NCI-H748 (cell line): Measurements from ENCODE around the gene ARHGAP26.

Experiments used
- DNase-seq: peaks from one replicate; lab custom pipeline; 2025; ENCODE audit not compliant: unreplicated experiment; lab: John Stamatoyannopoulos, UW

ARHGAP26 gene

DNA sequence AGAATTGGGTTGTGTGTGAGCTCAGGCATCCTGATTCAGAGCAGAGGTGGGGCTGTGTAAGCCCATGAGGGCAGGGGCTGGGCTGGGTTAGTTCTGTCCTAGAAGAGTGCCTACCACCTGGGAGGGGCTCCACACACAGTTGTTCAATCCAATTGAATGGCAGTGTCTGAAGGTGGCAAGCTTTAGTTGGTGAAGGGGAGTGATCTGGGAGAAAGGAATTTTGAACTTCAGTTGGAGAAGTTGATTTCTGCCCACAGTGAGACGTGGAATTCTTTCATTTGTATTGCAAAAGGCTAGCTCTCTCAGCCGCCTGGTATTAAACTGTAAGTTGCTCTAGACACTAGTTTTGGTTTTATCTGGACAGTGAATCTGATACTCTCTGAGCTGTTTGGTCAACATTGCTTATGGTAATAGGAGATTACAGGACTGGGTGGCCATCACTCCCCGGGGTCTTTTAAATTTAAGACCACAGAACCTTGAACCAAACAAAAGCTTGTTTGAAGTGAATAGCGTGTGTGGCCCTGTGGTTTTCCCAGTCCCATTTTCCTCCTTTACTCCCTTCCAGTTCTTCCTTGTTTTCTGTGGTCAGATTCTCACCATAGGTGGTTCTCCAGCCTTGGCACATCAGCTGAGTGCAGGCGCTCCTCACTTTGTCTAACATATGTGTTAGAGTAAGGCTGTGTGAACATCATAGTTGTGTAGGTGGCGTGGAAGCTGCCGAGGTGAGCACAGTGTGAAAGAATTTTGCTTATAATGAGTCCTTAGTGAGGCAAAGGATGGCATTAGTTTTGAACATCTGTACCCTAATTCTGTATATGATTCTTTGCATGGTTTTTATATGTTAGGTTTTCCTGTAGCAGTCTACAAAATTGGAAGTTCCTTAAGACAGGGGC lies 78.0 kb downstream of the ARHGAP26 start:
- no peak for DNase-seq

DNA sequence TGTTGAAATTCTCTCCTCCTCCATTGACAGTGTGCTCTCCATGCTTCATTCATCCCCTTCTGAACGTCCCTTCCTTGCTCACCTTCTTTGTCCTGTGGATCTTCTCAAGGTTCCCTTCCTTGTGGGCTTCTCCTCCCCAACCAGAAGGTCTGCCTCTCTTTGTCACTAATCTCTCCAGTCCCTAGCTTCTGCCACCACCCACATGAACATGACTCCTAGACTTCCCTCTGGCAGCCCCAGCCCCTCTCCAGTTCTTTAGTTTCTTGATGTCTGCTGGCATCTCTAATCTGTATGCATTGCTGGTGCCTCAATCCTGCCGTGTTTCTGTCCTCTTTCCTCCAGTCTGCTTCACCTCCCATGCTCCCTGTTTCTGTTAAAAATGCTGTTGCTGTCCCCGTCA lies 79.3 kb downstream of the ARHGAP26 start:
- DNase-seq, result no peak

DNA sequence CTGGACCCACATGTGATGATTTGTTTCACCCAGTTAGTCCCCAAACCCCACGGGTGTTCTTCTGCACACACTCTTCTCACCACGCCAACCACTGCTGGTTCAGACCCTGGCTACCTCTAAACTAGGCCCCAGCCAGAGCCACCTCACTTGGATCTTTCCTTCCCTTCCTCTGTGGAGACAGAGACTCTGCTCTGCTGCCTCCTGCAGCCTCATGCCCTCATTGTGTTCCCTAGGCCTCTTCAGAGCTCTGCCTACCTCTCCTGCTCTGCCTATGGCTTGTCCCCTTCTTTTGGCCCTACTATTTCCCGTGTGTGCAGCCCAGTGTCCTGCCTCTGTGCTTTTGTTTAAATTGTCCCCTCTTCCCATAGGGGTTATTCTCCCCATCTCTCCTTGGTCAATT lies 79.7 kb downstream of the ARHGAP26 start:
- no peak for DNase-seq

DNA sequence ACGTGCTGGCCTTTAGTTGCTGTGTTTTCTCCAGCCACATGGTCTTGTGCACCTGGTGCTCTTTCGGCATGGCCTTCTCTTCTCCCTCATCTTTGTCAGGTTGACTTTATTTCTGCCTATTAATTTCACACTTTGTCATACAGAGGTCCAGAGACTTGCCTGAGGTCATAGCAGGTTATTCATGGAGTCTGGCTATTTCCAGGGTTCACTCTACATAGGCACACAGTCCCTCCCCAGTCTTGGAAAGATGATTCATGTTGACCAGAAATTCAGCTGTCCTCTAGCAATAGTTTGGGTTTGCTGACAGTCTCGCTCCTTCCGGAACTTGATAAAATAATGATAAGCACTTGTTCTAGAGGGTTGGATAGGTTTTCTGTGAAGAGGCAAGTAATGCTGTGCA lies 81.6 kb downstream of the ARHGAP26 start:
- DNase-seq, result no peak

DNA sequence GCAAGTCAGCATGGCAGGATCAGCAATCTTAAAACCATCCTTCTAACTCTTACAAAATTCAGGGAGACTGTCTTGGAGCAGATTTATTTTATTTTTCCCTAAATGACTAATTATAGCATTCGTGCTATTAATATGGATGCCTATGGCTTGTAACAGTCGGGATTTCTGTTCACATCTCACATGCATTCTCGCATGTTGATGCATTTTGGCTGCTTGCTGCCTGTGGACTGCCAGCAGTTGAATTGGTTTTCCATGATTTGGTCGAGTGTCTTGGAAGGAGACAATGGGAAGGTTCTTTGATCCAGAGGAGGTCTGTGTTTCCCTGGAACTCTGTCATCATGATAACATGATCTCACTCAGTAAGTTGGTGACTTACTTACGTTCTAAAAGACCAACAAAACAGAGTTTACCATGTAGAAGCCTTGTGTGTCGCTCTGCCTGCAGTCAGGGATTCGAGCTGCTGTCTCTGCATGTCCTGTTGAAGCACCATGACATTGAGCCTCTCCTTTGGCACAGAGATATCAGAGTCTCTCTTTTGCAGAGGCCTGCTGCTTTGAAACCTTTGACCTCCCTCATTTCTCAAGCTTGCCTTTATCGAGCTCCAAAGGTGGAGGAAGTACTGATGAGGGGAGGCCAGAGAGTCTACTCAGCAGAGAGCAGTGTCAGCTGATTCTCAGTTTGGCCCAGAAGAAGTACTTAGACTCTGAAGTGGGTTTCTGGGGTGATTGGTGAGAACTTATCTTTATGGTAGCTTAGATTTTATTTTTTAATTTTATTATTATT lies 82.4 kb downstream of the ARHGAP26 start:
- DNase-seq, result no peak

DNA sequence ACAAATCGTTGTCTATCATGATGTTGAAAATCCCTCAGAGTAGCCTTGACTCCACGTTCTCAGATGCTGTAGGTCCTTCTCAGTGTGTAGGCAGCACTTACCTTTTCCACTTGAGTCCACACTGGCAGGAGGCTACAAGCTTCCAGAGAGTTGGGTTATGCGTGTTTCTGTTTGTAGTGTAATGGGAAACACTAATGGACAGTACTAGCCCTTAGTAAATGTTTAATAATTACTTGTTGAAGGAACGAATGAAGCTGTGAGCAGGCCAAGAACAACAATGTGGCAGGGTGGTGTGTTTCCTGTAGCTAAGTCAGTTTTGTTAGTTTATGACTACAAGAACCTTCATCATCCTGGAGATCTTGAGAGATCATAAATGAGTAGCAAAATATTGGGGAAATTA lies 83.5 kb downstream of the ARHGAP26 start:
- no peak for DNase-seq

DNA sequence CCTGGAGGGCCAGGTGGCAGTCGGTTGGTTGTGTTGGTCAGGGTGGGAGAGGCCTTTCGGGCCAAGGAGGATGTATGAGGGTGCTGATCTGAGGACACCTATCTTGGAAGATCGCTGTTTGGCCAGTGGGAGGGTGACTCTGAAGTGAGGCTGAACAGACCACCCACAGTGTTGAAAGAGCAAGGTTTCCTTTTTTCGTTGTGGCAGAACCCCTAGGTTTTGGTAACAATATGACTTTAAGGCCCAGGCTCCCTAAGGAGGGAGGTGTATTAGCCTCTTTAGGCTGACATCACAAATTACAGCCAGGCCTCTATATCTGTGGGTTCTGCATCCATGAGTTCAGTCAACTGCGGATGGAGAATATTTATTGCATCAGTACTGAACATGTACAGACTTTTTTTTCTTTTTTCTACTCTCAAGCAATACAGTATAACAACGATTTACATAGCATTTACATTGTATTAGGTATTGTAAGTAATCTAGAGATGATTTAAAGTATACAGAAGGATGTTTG lies 86.1 kb downstream of the ARHGAP26 start:
- no peak for DNase-seq

DNA sequence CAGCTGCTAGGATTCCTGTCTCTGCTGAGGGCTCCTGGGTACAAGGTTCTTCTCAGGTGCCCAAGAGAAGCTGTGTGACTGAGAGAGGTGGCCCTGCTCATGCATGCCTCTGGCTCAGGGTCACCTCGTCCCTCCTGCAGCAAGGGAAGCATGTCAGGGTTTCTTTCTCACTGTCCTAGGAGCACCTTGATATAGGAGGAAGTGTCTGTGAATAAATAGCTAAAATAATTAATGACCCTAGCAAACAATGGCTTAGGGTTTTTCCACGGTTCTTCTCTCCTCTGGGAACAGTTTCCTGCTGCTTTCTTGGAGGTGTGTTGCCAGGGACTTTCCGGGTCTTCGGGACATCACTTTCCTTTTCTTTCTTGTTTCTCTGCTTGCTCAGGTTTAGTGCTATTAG lies 87.2 kb downstream of the ARHGAP26 start:
- DNase-seq, result no peak

DNA sequence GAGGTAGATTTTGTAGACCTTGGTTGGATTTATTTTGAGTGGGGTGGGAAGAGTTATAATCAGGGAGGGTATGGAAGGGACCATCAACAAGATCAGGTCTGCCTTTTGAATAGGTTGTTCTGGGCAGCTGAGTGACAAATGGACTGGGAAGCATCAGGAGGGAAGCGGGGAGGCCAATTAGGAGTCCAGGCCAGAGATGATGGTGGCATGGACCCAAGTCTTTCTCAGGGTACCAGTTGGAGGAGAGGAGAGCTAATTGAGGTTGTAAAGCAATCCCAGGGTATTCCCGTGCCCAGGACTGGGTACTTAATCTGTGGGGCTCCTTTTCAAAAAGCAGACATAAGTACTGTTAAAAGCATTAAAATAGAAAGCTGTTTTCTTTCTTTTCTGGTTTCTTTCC lies 88.9 kb downstream of the ARHGAP26 start:
- DNase-seq, result no peak

DNA sequence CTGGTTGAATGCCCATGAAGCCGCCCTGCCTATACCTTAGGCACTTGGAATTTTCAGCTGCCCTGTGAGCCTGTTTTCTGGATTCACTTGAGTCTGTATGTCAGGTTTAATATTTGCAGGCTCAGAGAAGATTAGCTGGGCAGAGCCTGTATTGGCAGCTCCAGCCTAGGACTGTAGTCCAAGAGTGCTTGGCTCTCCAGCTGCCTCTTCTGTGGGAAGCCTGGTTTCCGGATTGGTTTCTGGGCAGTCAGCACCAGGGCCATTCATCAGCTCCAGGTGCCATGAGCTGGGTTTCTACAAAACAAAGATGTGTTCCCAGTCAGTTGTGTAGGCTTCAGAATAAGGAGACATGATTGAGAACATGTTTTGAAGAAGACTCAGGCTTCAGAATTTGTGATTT lies 90.1 kb downstream of the ARHGAP26 start:
- no peak for DNase-seq

DNA sequence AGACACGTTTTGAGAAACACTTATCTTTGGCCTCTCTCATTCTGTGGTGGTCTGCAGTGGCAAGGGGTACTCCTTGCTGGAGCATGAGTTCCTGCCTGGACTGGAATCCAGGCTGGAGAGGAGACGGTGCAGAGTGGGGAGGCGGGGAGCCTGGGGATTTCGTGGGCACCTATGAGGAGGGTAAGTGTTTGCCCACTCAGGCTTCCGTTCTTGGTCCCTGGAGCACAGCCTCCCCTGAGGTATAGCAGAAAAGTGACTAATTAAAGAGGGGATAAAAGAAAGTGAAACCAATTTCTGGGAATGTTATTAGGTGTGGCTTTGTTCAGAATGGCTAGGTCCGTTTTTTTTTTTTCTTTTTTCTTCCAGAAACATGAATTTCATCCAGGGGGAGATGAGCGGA lies 90.8 kb downstream of the ARHGAP26 start:
- DNase-seq, result no peak

DNA sequence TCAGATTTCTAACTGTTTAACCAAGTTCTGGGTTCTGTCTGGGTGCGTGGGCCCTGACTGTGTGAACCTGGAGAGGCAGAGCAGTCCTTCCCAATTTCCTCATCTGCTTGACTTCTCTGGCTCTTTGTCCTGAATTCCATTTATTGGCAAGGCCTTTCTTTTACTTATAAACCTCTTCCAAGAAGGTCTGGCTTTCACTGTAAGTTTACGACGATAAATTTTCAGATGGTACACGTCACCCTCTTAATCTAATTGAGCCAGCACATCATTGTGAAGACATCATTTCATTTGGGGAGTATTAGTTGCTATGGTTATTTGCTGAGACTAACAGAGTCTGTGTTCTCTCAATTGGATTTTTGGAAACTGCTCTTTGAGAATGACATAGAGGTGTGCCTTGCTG lies 92.4 kb downstream of the ARHGAP26 start:
- no peak for DNase-seq

DNA sequence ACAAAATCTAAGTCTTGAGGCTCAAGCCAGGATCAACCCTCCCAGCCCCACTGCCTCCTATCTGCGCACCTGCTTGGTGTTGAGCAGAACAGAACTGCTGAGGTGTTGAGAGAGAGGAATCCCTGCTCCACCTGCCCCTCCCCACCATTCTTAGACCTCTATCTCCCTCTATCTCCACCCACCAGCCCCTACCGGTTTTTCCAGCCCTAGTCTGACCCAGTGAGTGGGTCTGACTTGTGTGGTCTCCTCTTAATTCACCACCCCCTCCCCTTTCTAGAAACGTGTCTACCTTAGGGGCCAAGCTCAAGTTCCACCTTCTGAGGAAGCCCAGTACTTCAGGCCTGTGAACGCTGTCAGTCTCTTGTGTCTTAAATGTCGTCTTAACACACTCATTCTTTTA lies 93.7 kb downstream of the ARHGAP26 start:
- no peak for DNase-seq

DNA sequence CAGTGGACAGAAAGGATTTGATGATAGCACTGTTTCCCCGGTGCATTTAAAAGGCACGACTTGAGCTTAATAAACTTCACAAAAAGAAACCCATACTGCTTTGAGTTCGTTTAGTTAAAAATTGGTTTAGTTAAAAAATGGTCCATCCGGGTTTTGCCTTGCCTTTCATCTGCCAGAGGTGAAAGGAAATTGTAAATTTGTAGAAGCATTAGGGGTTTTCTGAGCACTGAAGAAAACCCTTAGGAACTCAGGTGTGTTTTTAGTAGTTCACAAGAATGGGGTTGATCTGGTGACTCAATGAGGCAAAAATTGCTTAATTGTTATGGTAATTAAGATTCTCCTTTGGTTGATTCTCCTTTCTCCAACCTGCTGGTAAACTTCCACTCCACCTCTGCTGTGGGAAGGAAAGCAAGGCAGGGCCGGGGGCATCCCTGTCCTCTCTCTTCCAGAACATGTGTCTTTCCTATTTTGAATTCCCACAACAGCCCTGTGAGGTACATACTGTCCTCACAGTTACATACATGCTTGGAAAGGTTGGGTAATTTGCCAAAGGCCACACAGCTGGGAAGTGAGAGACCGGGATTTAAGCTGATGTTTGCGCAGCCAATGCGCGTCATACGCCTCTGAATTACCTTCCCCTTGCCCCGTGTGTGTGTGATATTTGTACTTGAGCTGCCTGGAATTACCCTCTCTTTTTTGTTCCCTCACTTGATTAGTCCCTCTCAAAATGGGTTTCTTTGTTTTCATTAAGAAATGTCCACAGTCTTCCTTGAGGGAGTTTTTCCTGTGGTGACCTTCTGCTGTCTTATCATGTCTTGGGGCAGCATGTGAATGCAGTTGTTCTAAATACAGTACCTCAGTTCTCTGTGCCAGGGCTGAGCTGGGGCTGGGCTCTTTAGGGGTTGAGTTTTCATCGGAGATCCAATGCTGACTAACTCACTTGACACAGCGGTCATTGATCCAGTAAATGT lies 94.4 kb downstream of the ARHGAP26 start:
- DNase-seq, result peak; percentile 6

DNA sequence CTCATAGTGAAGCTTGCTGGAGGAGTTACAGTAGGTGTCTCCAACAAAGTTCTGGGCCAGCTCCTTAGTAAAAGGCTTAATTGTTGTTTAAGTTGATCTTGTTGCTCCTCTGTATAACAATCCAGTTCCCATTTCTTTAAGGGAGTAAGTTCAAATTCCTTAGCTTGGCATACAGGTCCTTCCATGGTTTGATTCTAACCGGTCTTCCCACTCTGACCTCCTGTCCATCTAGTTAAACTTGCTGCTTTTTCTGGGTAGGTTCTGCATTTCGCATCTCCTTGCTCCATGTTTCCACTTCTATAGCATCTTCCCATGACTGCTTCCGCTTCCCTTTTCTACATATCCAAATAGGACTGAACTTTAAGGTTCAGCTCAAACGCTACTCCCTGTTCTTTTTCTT lies 95.5 kb downstream of the ARHGAP26 start:
- DNase-seq, result no peak

DNA sequence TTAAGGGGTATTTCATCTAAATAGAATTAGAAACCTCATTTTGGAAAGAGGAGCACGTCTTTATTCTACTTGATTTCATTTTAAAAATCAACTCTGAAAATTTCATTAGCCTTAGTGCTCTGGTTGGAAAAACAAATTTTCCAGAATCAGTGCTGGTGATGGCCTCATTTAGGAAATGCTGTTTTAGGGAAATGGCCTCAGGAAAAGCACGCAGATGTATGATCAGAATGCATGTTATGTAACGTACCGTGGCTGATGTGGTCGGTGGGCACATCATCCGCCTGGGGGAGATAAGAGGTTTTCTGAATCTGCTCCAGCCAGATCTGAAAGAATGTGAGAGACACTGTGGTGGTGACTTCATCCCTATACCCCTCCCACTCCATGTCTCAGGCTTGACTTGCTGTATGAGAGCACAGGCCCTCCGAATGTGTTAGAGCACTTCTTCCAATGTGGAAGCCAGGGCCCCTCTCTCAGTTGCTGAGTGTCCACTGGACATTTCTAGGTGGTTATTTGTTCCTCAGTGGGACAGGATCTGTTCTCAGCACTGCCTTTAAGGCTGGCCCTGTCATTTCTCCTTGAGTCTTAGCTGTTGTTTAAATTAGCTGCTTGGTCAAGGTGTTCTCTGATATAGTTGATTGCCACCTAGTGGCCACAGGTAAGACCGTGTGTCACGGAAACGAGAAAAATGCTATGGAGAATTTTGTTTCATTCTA lies 96.5 kb downstream of the ARHGAP26 start:
- DNase-seq, result peak; percentile 76

DNA sequence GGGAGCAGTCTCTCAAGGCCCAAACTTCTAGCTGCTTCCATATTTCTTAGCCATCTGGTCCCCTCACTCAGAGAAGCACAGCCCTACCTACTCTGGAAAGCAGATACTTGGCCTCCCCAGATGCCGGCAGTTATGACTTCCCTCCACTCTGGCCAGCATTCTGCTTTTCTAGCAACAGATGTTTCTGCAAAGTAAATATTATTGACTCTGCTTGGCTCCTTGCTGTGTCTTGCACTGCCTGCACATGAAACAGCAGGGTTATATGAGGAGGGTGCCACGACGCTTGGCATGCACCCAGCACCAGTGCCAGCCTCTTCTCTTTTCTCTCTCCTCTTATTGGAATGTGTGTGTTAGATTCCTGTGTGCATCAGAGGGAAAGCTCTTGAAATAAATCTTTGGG lies 99.7 kb downstream of the ARHGAP26 start:
- peak; percentile 20 for DNase-seq

DNA sequence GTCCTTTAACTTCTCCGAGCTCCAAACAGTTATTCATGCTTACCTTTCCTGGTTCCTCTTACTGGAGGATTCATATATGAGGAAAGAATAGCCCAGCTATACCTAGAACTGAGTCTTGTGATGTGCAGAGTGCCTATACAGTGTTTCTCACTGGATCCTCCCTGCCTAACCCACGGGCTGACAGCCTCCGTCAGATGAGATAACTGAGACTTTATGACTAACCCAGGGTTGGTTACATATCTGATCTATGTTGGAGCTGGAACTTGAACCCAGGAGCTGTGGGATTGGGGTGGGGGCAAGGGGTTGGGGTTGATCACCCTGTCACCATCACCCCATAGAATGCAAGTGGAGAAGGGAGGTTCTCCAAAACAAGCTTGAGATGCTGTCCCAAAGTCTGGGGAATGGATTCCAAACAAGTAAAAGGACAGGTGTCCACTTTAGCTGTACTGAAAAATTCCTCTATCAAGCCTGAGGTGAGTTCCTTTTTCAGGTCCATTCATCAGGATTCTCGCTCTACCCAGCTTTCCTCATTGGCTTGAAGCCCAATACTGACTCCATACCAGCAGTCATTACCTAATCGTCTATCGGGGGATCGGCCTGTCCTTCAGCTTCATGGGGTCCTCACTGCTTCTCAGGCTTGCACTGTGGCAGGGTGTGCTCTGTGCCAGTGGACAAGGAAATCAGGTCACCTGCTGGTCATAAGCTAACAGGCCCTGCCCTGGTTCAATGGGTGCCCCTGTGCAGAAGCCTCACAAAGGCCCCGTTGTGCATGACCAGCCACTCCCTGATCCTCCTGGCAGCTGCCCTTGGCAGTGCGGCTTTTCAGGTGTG lies 100.6 kb downstream of the ARHGAP26 start:
- no peak for DNase-seq

DNA sequence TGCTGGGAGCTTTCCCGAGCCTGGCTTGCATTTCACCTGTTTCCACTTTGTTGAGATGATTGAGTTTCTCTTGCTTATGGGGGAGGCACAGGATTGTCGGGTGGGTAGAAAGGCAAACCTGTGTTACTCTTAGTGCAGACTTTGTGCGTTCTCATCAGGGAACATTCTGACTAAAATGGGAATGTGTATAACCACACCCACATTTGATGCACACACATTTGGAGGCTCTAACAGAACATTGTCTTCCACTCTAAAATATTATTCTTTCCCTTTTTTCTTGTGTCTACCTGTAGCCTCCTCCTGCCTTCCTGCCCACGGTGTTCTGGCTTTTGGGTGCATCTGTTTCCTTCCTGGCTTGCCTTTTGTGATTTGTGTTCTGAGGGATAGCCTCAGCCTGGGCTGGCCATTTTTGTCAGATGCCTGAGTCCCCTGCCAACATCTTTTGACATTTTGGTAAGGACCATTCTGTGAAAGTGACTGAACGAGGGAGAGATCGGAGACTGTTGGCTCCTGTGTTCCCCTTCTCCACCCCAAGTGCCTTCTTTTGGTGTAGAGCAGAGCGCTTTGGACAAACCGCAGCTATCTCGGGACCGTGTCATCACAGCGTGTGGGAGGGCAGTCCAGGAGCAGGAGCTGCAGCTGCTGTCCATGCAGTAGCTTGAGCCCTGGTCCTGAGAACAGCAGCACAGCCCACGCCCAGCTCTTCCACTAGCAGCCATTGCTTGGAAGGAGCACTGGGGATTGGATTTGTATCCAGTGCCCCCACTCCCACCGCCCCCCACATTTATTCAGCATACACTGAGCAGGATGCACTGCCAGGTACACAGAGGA lies 101.4 kb downstream of the ARHGAP26 start:
- no peak for DNase-seq
